GM12864 (cell line): ENCODE measurements around the gene MYO7A.
A peak's percentile ranks its signal among the peaks of the same experiment; 100 is the strongest.

Experiments
- DNase-seq: peaks from one replicate; pipeline ENCODE4 v3.0.0-alpha.2; 2011; ENCODE audit warnings: low read depth
- H3K4me3 ChIP-seq: 2 replicates; pipeline ENCODE4 v1.5.1; 2011; ENCODE audit warnings: mild to moderate bottlenecking, low read depth, low read length, control low read depth
- TF ChIP-seq, protein P1 (sequence below): IDR thresholded peaks from 2 replicates; pipeline ENCODE4 v1.5.1; 2011; ENCODE audit warnings: low read depth, mild to moderate bottlenecking, moderate library complexity, low read length, control low read depth, inconsistent platforms; ENCODE audit errors: missing control alignments

Gene MYO7A

DNA sequence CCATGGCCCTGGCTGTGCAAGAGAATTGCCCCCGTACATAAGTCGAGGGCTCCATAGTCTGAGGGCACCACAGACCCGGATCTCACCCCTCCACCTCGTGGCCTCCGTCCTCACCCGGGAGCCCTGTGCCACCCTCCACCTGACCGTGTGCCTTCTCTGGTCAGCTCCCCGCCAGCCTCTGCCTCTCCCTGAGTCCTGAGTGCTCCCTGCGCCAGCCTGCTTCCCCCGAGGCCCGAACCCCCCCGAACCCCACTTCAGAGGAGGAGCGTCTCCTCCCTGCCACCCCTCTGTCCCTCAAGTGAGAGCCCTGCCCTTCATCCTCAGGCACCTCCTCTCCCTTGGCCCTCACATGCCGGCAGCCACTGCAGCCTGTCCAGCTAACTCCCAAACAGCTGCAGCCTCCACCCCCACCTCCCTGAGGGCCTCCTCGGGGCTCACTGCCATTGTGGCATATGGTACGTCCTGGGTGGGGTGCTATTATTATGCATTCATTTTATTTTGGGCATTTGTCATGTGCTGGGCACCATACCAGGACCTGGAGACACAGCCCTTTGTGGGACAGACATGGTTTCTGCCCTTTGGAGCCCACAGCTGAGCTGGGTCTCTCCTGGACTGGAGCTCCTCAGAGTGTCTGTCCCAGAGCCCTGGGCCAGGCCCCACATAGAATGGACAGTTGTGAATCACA, 67.2 kb downstream of the MYO7A start:
- no peak for DNase-seq
- no peak overlapping the region for H3K4me3 ChIP-seq
- TF ChIP-seq, protein P1, sequence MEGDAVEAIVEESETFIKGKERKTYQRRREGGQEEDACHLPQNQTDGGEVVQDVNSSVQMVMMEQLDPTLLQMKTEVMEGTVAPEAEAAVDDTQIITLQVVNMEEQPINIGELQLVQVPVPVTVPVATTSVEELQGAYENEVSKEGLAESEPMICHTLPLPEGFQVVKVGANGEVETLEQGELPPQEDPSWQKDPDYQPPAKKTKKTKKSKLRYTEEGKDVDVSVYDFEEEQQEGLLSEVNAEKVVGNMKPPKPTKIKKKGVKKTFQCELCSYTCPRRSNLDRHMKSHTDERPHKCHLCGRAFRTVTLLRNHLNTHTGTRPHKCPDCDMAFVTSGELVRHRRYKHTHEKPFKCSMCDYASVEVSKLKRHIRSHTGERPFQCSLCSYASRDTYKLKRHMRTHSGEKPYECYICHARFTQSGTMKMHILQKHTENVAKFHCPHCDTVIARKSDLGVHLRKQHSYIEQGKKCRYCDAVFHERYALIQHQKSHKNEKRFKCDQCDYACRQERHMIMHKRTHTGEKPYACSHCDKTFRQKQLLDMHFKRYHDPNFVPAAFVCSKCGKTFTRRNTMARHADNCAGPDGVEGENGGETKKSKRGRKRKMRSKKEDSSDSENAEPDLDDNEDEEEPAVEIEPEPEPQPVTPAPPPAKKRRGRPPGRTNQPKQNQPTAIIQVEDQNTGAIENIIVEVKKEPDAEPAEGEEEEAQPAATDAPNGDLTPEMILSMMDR: no peak

DNA sequence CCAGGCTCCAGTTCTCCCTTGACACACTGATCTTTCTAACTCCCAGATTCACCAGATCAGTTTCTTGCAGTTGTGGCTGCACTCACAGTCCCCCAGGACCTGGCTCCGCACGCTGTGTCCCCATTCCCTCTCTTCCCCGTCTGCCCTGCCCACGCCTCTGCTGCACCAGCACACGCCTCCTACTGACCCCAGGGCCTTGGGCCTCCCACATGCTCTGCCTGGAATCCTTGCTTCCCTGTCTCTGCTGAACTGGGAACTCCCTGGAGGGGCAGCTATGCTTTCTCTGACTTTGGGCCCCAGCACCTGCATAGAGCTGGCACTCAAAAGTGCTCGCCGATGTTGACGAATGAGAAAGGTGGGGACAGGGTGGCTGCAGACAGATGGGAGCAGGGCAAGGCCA, 68.9 kb downstream of the MYO7A start:
- no peak for DNase-seq
- H3K4me3 ChIP-seq: no peak overlapping the region
- TF ChIP-seq, protein P1: no peak

DNA sequence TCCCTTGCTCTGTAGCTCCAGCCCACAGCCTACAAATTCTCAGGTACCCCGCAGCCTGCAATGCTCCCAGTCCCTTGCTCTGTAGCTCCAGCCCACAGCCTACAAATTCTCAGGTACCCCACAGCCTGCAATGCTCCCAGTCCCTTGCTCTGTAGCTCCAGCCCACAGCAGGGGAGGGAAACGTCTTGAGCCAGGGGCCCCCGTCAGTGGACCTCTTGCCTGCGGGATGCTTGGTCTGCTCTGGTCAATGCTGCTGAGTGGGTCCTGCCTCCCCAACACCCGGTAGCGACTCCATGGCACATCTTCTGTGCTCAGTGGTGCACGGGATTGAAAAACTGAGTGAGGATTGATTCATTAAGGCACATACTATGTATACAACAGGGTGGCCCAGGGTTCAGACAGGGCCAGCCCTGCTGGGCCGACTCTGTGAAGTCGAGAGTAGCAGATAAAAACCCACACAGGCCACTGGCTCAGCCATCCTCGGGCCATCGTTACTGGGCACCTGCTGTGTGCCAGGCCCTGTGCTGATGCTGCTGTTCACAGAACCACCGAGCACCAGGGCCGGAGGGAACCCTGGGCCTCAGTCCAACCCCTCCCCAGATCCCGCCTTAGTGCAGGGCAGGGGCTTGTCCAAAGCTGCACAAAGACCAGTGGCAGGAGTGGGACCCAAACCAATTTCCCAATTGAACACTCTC, 69.7 kb downstream of the MYO7A start:
- TF ChIP-seq, protein P1: no peak
- DNase-seq: no peak
- no peak overlapping the region for H3K4me3 ChIP-seq

DNA sequence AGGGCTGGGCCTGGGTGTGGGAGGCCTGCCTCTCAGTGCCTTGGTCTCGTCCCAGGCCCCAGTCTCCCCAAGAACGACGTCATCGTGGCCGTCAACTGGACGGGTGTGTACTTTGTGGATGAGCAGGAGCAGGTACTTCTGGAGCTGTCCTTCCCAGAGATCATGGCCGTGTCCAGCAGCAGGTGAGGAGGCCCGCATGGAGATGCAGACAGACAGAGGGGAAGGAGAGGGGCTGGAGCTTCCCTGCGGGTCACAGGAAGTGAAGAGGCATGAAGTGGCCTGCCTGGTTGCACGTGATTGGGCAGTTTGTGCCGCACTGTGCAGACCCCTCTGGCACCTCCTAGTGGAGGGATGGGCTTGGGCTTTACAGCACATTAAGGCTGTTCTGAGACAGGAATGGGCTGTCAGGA, 70.4 kb downstream of the MYO7A start:
- H3K4me3 ChIP-seq: no peak overlapping the region
- TF ChIP-seq, protein P1: peak; percentile 62
- no peak for DNase-seq

DNA sequence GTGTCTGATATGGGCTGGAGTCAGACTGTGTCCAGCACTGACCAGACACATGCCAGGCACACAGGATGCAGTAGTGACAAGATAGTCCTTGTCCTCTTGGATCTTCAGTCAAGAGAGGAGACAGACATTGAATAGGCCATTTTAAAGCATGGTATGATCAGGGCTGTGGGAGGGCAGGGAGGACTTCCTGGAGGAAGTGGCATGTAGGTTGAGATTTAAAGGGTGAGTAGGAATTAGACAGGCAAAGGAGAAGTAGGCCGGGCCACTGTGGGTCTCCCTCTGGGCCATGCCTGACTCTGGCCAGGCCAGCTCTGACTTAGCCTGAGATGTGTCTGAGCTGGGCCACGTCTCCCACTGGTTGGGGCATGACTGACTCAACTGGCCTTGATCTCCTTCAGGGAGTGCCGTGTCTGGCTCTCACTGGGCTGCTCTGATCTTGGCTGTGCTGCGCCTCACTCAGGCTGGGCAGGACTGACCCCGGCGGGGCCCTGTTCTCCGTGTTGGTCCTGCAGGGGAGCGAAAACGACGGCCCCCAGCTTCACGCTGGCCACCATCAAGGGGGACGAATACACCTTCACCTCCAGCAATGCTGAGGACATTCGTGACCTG, 71.2 kb downstream of the MYO7A start:
- DNase-seq: no peak
- no peak overlapping the region for H3K4me3 ChIP-seq
- TF ChIP-seq, protein P1: no peak

DNA sequence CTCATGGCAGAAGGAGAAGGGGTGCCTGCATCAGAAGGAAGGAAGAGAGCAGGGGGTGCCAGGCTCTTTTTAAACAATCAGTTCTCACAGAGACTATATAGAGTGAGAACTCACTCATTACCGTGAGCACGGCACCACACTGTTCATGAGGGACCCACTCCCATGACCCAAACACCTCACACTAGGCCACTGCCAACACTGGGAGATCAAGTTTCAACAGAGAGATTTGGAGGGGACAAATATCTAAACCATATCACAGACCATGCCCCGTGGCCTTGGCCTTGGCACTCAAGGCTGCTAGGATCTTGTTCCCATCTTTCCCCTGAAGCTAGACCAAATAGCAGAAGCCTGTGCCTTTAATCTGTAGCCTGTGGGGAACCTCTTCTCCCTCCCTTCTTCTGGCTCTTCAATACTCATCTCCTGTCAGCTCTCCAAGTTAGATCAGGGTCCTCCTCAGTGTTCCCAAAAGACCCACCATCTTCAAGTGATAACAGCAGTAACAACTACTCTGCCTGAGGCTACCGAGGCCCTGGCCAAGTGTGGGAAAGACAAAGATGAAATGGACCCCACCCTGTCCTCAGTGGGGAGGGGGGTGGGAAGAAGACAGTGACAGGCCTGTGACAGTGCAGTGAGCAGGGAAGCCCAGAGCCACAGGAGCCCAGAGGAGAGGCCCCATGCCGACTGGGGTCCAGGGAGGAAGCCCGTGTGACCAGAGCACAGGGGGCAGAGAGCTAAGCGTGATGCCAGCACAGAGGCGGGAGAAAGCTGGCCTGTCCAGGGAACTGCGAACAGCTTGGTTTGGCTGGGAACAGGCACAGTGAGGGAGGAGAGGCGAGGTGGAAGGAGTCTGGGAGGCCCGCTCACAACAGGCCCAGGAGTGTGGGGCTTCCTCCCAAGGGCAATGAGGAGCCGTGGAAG, 72.6 kb downstream of the MYO7A start:
- no peak for DNase-seq

More for the DNA sequence above, 72.6 kb downstream of the MYO7A start:
- TF ChIP-seq, protein P1: no peak
- H3K4me3 ChIP-seq: no peak overlapping the region
